NT2/D1 (cell line): ENCODE measurements around the gene GRK4.

Source experiments
- SUZ12 ChIP-seq: IDR thresholded peaks from 2 replicates; pipeline ENCODE4 v1.6.1; 2011; ENCODE audit not compliant: insufficient read length, insufficient read depth; ENCODE audit errors: extremely low read depth
- YY1 ChIP-seq: IDR thresholded peaks from 2 replicates; pipeline ENCODE4 v1.6.1; 2011; ENCODE audit not compliant: insufficient read length, insufficient read depth
- ZNF274 ChIP-seq: IDR thresholded peaks from 2 replicates; pipeline ENCODE4 v1.6.1; 2011; ENCODE audit warnings: mild to moderate bottlenecking, low read depth, low read length

- no peak for TF ChIP-seq ZNF274
- TF ChIP-seq YY1 = no peak
- no peak for TF ChIP-seq SUZ12
These were observed 34.9 kb upstream of the GRK4 start for GRCh38 chr4:2928242-2929176.
